GM20000 (cell line): ENCODE results near the gene PRSS33.

ENCODE experiments used
- DNase-seq: peaks from one replicate; pipeline ENCODE4 v3.0.0; 2012; ENCODE audit warnings: low spot score
- CTCF ChIP-seq: IDR thresholded peaks from 2 replicates; pipeline ENCODE4 v1.5.1; 2012; ENCODE audit warnings: mild to moderate bottlenecking, control low read depth; ENCODE audit errors: extremely low read depth, missing control alignments

PRSS33 gene

GRCh38 chr16:2773188-2773968 lies 14.0 kb downstream of the PRSS33 start:
- DNase-seq = no peak
- no peak for TF ChIP-seq CTCF

GRCh38 chr16:2771496-2772402 lies 15.6 kb downstream of the PRSS33 start:
- no peak for TF ChIP-seq CTCF
- DNase-seq = no peak

GRCh38 chr16:2770057-2770951 lies 17.1 kb downstream of the PRSS33 start:
- no peak for TF ChIP-seq CTCF
- no peak for DNase-seq

GRCh38 chr16:2769675-2770056 lies 17.7 kb downstream of the PRSS33 start:
- TF ChIP-seq CTCF = no peak
- DNase-seq = no peak

- DNase-seq = no peak
- no peak for TF ChIP-seq CTCF
Measured at GRCh38 chr16:2769100-2769529, 18.2 kb downstream of the PRSS33 start.

GRCh38 chr16:2768403-2769089 lies 18.8 kb downstream of the PRSS33 start:
- no peak for TF ChIP-seq CTCF
- no peak for DNase-seq
